OCI-LY1 (cell line): ENCODE data around the gene TBC1D22B.

Experiments
- H2AFZ ChIP-seq: fragments of 200-600 bp; sonication (generic), shearing (Covaris generic); 2 replicates; pipeline ENCODE4 v1.6.0; 2014; ENCODE audit warnings: antibody characterized with exemption, mild to moderate bottlenecking, low read length
- H3F3A ChIP-seq: fragments of 200-600 bp; sonication (generic), shearing (Covaris generic); 2 replicates; pipeline ENCODE4 v1.6.0; 2014; ENCODE audit warnings: mild to moderate bottlenecking, antibody characterized with exemption, low read length, moderate library complexity; ENCODE audit not compliant: insufficient read depth
- H3K27ac ChIP-seq: fragments of 200-600 bp; sonication (generic); 2 replicates; pipeline ENCODE4 v1.5.1; 2014; ENCODE audit warnings: low read length, mixed run types, mild to moderate bottlenecking, low read depth; ENCODE audit not compliant: poor library complexity, severe bottlenecking
- H3K27me3 ChIP-seq: fragments of 200-600 bp; sonication (generic); 2 replicates; pipeline ENCODE4 v1.6.0; 2014; ENCODE audit warnings: antibody characterized with exemption, mild to moderate bottlenecking, low read length, moderate library complexity; ENCODE audit not compliant: insufficient read depth
- H3K36me3 ChIP-seq: fragments of 200-600 bp; sonication (generic); 2 replicates; pipeline ENCODE4 v1.6.1; 2014; ENCODE audit warnings: mild to moderate bottlenecking, antibody characterized with exemption, low read length, moderate library complexity, mixed read lengths; ENCODE audit not compliant: insufficient read depth
- H3K4me1 ChIP-seq: fragments of 200-600 bp; sonication (generic); 2 replicates; pipeline ENCODE4 v1.5.1; 2014; ENCODE audit warnings: mild to moderate bottlenecking, low read length, moderate library complexity; ENCODE audit not compliant: insufficient read depth, severe bottlenecking
- H3K4me2 ChIP-seq: fragments of 200-600 bp; sonication (generic), shearing (Covaris generic); 2 replicates; pipeline ENCODE4 v1.6.1; 2014; ENCODE audit warnings: low read length
- H3K4me3 ChIP-seq: fragments of 200-600 bp; sonication (generic); 2 replicates; pipeline ENCODE4 v1.5.1; 2014; ENCODE audit warnings: low read length, low read depth, mild to moderate bottlenecking, mixed read lengths; ENCODE audit not compliant: poor library complexity, severe bottlenecking
- H3K79me2 ChIP-seq: fragments of 200-600 bp; shearing (Covaris generic); 2 replicates; pipeline ENCODE4 v1.6.1; 2016; ENCODE audit warnings: mixed run types, low read length, mixed read lengths; ENCODE audit not compliant: insufficient read depth
- H3K9ac ChIP-seq: fragments of 200-600 bp; sonication (generic), shearing (Covaris generic); 2 replicates; pipeline ENCODE4 v1.6.1; 2014; ENCODE audit warnings: mild to moderate bottlenecking, low read length, mixed read lengths
- H3K9me2 ChIP-seq: fragments of 200-600 bp; sonication (generic), shearing (Covaris generic); 2 replicates; pipeline ENCODE4 v1.6.1; 2014; ENCODE audit warnings: low read depth, mild to moderate bottlenecking, low read length, mixed read lengths
- H3K9me3 ChIP-seq: fragments of 200-600 bp; shearing (Covaris generic); 2 replicates; pipeline ENCODE4 v1.6.1; 2014; ENCODE audit warnings: low read length, mixed read lengths
- H4K20me1 ChIP-seq: fragments of 200-600 bp; sonication (generic), shearing (Covaris generic); 2 replicates; pipeline ENCODE4 v1.6.0; 2016; ENCODE audit warnings: mild to moderate bottlenecking, low read length; ENCODE audit not compliant: insufficient read depth
- EZH2 ChIP-seq: fragments of 200-600 bp; sonication (generic), shearing (Covaris generic); IDR thresholded peaks from 2 replicates; pipeline ENCODE4 v1.8.0; 2017; ENCODE audit warnings: borderline replicate concordance, mixed run types, mild to moderate bottlenecking, antibody characterized with exemption, low read length, moderate library complexity, mixed read lengths
- TF ChIP-seq, protein P1 (sequence below): fragments of 200-600 bp; sonication (generic), shearing (Covaris generic); IDR thresholded peaks from 2 replicates; pipeline ENCODE4 v1.5.1; 2017; ENCODE audit warnings: mild to moderate bottlenecking, antibody characterized with exemption, low read length, moderate library complexity, mixed read lengths

The TBC1D22B gene

DNA sequence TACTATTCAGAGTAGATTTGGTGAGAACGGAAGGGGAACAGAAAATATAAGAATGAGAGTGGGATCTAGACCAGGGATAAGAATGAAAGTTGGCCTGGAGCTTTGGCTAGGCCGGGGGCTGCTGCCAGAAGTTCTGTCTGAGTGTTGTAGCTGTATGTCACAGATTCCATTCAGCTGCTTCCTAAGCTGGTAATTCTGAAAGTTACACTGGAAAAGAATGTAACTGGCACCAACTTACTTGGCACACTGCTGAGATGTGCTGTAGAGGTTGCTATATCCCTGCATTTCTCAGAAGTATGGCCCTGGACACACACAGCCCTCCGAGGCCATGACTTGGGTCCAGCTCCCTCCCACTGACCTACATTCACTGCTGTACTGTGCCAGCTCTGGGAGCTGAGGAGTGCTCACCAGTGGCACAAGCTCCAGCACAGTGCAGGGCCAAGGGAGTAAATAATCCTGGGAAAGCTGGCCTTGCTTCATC, 26.1 kb downstream of the TBC1D22B start:
- Histone ChIP-seq H3K9me3 (no peaks in the 10 kb centered on the region), H4K20me1 (no peaks in the 10 kb centered on the region), H3K4me1 (peaks cover 7% of the 10 kb centered on the region), H3K27ac (no peak overlapping the region), H3K4me3 (no peak overlapping the region), H3K9ac (no peak overlapping the region), H2AFZ (no peak overlapping the region), H3K27me3 (no peaks in the 10 kb centered on the region), H3K9me2 (no peaks in the 10 kb centered on the region), H3K36me3 (peaks cover 67% of the 10 kb centered on the region), H3F3A (no peaks in the 10 kb centered on the region), H3K79me2 (no peaks in the 10 kb centered on the region), H3K4me2 (no peak overlapping the region)
- TF ChIP-seq, protein P1, sequence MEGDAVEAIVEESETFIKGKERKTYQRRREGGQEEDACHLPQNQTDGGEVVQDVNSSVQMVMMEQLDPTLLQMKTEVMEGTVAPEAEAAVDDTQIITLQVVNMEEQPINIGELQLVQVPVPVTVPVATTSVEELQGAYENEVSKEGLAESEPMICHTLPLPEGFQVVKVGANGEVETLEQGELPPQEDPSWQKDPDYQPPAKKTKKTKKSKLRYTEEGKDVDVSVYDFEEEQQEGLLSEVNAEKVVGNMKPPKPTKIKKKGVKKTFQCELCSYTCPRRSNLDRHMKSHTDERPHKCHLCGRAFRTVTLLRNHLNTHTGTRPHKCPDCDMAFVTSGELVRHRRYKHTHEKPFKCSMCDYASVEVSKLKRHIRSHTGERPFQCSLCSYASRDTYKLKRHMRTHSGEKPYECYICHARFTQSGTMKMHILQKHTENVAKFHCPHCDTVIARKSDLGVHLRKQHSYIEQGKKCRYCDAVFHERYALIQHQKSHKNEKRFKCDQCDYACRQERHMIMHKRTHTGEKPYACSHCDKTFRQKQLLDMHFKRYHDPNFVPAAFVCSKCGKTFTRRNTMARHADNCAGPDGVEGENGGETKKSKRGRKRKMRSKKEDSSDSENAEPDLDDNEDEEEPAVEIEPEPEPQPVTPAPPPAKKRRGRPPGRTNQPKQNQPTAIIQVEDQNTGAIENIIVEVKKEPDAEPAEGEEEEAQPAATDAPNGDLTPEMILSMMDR: no peak
- no peak for TF ChIP-seq EZH2

DNA sequence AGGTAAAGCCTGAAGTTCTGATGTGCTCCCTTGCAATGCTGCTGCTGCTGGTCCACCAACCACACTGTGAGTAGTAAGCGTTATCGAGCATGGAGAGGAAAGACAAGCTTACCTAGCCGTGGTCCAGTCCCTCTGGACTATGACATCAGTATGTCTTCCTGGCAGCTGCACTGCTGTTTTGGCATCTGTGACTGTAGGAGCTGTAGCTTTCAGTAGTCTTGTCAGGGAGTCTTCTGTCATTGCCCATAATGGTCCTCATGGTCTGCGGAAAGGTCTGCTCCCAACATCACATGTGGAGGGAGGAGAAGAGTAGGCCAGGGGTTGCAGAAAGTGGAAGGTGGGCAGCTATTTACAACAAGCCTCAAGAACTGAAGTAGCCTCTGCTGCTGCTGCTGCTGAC, 27.2 kb downstream of the TBC1D22B start:
- Histone ChIP-seq H3K9me2 (no peaks in the 10 kb centered on the region), H2AFZ (no peak overlapping the region), H3K4me2 (no peak overlapping the region), H3K4me3 (no peak overlapping the region), H3K79me2 (no peaks in the 10 kb centered on the region), H3K9ac (no peak overlapping the region), H3K4me1 (peaks cover 7% of the 10 kb centered on the region), H3K27me3 (no peaks in the 10 kb centered on the region), H3K27ac (no peak overlapping the region), H3F3A (no peaks in the 10 kb centered on the region), H3K36me3 (peaks cover 62% of the 10 kb centered on the region), H4K20me1 (no peaks in the 10 kb centered on the region), H3K9me3 (no peaks in the 10 kb centered on the region)
- TF ChIP-seq, protein P1: no peak
- no peak for TF ChIP-seq EZH2

DNA sequence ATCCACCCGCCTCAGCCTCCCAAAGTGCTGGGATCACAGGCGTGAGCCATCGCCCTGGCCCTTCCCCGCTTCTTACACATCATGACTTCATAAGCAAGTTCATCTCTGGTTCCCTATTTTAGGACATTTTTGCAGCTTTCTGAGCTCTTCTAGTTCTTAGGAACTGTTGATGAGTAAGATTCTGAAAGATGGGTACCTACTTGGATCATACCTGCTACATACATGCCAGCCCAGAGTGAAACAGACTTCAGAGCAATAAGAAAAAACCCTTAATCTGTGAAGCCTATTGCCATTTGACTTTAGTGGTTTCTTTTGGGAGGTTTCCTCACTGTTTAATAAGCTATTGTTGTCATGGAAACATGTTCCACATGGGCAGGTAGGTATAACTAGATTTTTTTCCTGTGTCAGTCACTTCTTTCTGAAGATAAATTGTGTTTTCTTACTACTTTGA, 28.3 kb downstream of the TBC1D22B start:
- Histone ChIP-seq H3K79me2 (no peaks in the 10 kb centered on the region), H3K9me2 (no peaks in the 10 kb centered on the region), H3K4me2 (no peak overlapping the region), H3K27me3 (no peaks in the 10 kb centered on the region), H3K4me1 (peaks cover 3% of the 10 kb centered on the region), H3K27ac (no peak overlapping the region), H3K9ac (no peak overlapping the region), H3K36me3 (peaks cover 60% of the 10 kb centered on the region), H3K9me3 (no peaks in the 10 kb centered on the region), H4K20me1 (no peaks in the 10 kb centered on the region), H3K4me3 (no peak overlapping the region), H3F3A (no peaks in the 10 kb centered on the region), H2AFZ (no peak overlapping the region)
- TF ChIP-seq, protein P1: no peak
- TF ChIP-seq EZH2: no peak
